Spleen (tissue), 11 donors: ENCODE results near the gene CKAP2L. TPM values are rescaled to one million over a fixed set of nuclear protein-coding genes. Genes with fewer than 3 reads are reported as not detected.
A peak's percentile ranks its signal among the peaks of the same experiment; 100 is the strongest.

Experiments
- DNase-seq: peaks from one replicate; pipeline ENCODE4 v3.0.0-alpha.2; 2020
- H3K27ac ChIP-seq, 8 donors: fragments of 200-600 bp; sonication (generic) in 7 of 8; 1 replicate in 4 of 8; 2 replicates in 4 of 8; pipeline versions ENCODE4 v1.5.0 to v1.8.0; 2016 to 2021; ENCODE audit warnings: inconsistent platforms in 4 of 8, mild to moderate bottlenecking in 4 of 8, moderate library complexity in 1 of 8
- H3K27me3 ChIP-seq, 7 donors: fragments of 200-600 bp; sonication (generic) in 6 of 7; replicated peaks in 1 of 7; 1 replicate in 4 of 7; 2 replicates in 3 of 7; pipeline versions ENCODE4 v1.5.0 to v1.8.0; 2016 to 2021; ENCODE audit warnings: inconsistent platforms in 3 of 7, mild to moderate bottlenecking in 1 of 7
- H3K36me3 ChIP-seq, 6 donors: fragments of 200-600 bp; sonication (generic) in 5 of 6; 1 replicate in 4 of 6; 2 replicates in 2 of 6; pipeline versions ENCODE4 v1.5.0 to v1.8.0; 2016 to 2021; ENCODE audit warnings: inconsistent platforms in 2 of 6
- H3K4me1 ChIP-seq, 6 donors: fragments of 200-600 bp; sonication (generic) in 5 of 6; 1 replicate in 3 of 6; 2 replicates in 3 of 6; pipeline versions ENCODE4 v1.5.0 to v1.8.0; 2016 to 2021; ENCODE audit warnings: inconsistent platforms in 3 of 6
- H3K4me3 ChIP-seq, 8 donors: fragments of 200-600 bp; sonication (generic) in 7 of 8; 1 replicate in 4 of 8; 2 replicates in 4 of 8; pipeline versions ENCODE4 v1.5.0 to v1.8.0; 2016 to 2021; ENCODE audit warnings: inconsistent platforms in 4 of 8, mild to moderate bottlenecking in 4 of 8, moderate library complexity in 2 of 8
- H3K9me3 ChIP-seq, 8 donors: fragments of 200-600 bp; sonication (generic) in 7 of 8; 1 replicate in 4 of 8; 2 replicates in 4 of 8; pipeline versions ENCODE4 v1.5.0 to v1.8.0; 2016 to 2021; ENCODE audit warnings: inconsistent platforms in 4 of 8
- POLR2A ChIP-seq, 3 donors: fragments of 450-650 bp; IDR thresholded peaks; one replicate each; pipeline ENCODE4 v1.5.1; 2017; ENCODE audit warnings: antibody characterized with exemption in 3 of 3, mild to moderate bottlenecking in 1 of 3
- POLR2AphosphoS5 ChIP-seq, 3 donors: sonication (generic); formaldehyde crosslinking; IDR thresholded peaks; one replicate each; pipeline ENCODE4 v1.5.1; 2017; ENCODE audit warnings: antibody characterized with exemption in 3 of 3
- WGBS, 5 donors: extraction: QIAGEN DNeasy Blood & Tissue Kit in 3 of 5; methylation state at CpG; one replicate each; pipeline versions ENCODE4 v1.1.5 to v1.1.7; 2013 to 2018; 5-methylcytosine and 5-hydroxymethylcytosine counted together
- intact Hi-C: fragments of 100-400 bp; cut with DNase I; formaldehyde crosslinking; loops from one replicate; pipeline ENCODE4 v1.15.0; 2023; ENCODE audit warnings: low total_unique reads
- polyA plus RNA-seq, 3 donors: library from polyadenylated mRNA; stranded (reverse); fragments of 200-250 nt; gene quantifications; one replicate each; pipeline ENCODE4 v1.2.1, GENCODE V29; 2013
- total RNA-seq, 7 donors: library from RNA; depleted of rRNA in 3 of 7; stranded (reverse); fragments of >200 nt in 3 of 7; fragmentation: NEBNext Ultra II Directional in 4 of 7; extraction: Animal tissue kit (Norgen Biotek cat#: 25700) in 4 of 7; gene quantifications; one replicate each; pipeline versions ENCODE4 v1.1.0 to v1.2.1, GENCODE V29; 2016 to 2021
- TF ChIP-seq, protein P1 (sequence below), 11 experiments: fragments of 200-600 bp in 7 of 11; fragments of 450-650 bp in 4 of 11; sonication (generic) in 4 of 11; IDR thresholded peaks in 8 of 11; conservative IDR thresholded peaks in 3 of 11; 1 replicate in 7 of 11; 2 replicates in 4 of 11; pipeline versions ENCODE4 v1.4.0 to v1.8.0; 2016 to 2021; ENCODE audit warnings: antibody characterized with exemption in 11 of 11, inconsistent platforms in 4 of 11, mild to moderate bottlenecking in 1 of 11
- donor health status: healthy with polysubstance abuse.
- donor health status: DM: no; HTN: no; CAD: no; lungs with moderate emphysema.
- donor health status: DM: no; HTN: no; CAD: no.
- donor health status: Bipolar disorder and iron deficiency.
- donor health status: healthy.
- donor health status: DM: no; HTN: no; CAD: no.
- donor health status: DM: yes; HTN: yes; CAD: no.

CKAP2L gene
- total and polyA plus RNA-seq, 10 donors = 0.20 to 3.5 (median 1.5) TPM

DNA sequence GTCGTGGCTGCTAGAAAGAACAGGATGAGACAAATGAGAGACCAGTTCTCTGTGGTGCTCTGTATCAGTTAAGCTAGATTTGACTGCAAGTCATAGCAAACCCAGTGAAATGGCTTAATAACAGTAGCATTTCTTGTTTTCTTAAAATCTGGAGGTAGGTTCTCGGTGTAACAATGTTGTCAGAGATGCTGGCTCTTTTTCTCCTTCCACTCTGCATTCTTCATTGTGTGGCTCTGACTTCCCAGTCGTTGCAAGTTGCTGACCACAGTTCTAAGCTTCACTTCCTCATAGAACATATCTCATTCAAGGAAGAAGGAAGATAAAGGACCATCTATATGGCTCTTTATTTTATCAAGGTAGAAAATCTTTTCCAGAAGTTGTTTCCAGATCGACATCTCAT, 7.9 kb upstream of the CKAP2L start:
- no peaks in the 10 kb centered on the region for H3K36me3 ChIP-seq
- no peaks in the 10 kb centered on the region for H3K27me3 ChIP-seq
- no peak for DNase-seq
- no peaks in the 10 kb centered on the region for H3K9me3 ChIP-seq
- 37 to 55% (median 47%) methylated on average over 4 of the region's 4 CpGs for WGBS, 5 donors
- no peak overlapping the region for H3K27ac ChIP-seq
- H3K4me1 ChIP-seq = peaks cover 0 to 25% (median 9%) of the 10 kb centered on the region in 6 donors
- no peak for TF ChIP-seq POLR2A (IDR thresholded peaks at IDR 0.05)
- TF ChIP-seq, protein P1, sequence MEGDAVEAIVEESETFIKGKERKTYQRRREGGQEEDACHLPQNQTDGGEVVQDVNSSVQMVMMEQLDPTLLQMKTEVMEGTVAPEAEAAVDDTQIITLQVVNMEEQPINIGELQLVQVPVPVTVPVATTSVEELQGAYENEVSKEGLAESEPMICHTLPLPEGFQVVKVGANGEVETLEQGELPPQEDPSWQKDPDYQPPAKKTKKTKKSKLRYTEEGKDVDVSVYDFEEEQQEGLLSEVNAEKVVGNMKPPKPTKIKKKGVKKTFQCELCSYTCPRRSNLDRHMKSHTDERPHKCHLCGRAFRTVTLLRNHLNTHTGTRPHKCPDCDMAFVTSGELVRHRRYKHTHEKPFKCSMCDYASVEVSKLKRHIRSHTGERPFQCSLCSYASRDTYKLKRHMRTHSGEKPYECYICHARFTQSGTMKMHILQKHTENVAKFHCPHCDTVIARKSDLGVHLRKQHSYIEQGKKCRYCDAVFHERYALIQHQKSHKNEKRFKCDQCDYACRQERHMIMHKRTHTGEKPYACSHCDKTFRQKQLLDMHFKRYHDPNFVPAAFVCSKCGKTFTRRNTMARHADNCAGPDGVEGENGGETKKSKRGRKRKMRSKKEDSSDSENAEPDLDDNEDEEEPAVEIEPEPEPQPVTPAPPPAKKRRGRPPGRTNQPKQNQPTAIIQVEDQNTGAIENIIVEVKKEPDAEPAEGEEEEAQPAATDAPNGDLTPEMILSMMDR (IDR thresholded peaks at IDR 0.05 in 8 of 11, conservative IDR thresholded peaks at IDR 0.05 in 3 of 11) = no peak
- TF ChIP-seq POLR2AphosphoS5 (IDR thresholded peaks at IDR 0.05) = no peak
- H3K4me3 ChIP-seq = no peak overlapping the region
- intact Hi-C loops = no loop called here

DNA sequence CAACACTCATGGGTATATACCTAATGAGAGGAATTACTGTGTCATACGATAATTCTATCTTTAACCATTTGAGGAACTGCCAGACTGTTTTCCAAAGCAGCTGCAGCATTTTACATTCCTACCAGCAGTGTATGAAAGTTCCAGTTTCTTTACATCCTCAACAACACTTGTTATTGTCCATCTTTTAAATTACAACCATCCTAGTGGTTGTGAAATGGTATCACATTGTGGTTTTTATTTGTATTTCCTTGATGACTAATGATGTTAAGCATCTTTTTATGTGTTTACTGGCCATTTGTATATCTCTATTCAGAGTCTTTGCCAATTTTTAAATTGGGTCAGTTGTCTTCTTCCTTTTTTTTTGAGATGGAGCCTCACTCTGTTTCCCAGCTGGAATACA, 4.0 kb upstream of the CKAP2L start:
- intact Hi-C loops = no loop called here
- no peak for TF ChIP-seq POLR2AphosphoS5 (IDR thresholded peaks at IDR 0.05)
- no peak for TF ChIP-seq POLR2A (IDR thresholded peaks at IDR 0.05)
- TF ChIP-seq, protein P1 (IDR thresholded peaks at IDR 0.05 in 8 of 11, conservative IDR thresholded peaks at IDR 0.05 in 3 of 11) = no peak
- Histone ChIP-seq H3K27me3 (no peaks in the 10 kb centered on the region), H3K9me3 (no peaks in the 10 kb centered on the region), H3K4me1 (peaks cover 5 to 48% (median 27%) of the 10 kb centered on the region in 6 donors), H3K4me3 (peak overlapping the region in 2 of 8 donors; percentile 27 to 50), H3K36me3 (no peaks in the 10 kb centered on the region), H3K27ac (peak overlapping the region in 6 of 8 donors; percentile 37 to 79 (median 66))
- WGBS, 5 donors = 35 to 64% (median 45%) methylated on average over 1 of the region's 1 CpG
- DNase-seq = no peak

DNA sequence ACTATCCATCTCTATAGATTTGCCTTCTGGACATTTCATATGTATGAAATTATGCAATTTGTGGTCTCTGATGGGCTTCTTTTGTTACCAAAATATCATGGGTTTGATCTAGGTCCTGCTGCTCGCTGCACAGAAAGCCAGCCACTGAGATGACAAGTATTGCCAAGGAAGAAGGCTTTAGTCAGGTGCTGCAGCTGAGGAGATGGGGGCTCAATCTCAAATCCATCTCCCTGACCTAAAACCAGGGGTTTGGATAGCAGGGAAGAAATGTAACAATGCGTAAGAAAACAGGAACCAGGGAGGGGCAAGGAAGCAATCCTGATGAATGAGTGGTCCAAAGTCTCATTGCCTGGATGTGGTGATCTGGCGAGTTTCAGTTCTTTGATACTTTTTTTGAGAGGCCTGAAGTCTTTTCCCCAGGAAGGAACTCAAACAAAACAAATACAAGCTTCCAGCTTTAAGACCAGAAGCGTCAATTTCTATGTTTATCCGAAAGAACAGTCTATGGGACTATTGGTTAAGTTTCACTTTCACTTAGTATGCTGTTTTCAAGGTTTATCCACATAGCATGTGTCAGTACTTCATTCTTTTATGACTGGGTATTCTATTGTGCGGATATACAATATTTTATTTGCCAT, 3.4 kb upstream of the CKAP2L start:
- no peak for DNase-seq
- TF ChIP-seq POLR2AphosphoS5 (IDR thresholded peaks at IDR 0.05) (no peak), POLR2A (IDR thresholded peaks at IDR 0.05) (no peak)
- TF ChIP-seq, protein P1 (IDR thresholded peaks at IDR 0.05 in 8 of 11, conservative IDR thresholded peaks at IDR 0.05 in 3 of 11) = no peak
- intact Hi-C loops = no loop called here
- Histone ChIP-seq H3K4me1 (peaks cover 5 to 54% (median 27%) of the 10 kb centered on the region in 6 donors), H3K4me3 (peak overlapping the region in 5 of 8 donors; percentile 6 to 50 (median 22)), H3K27me3 (no peaks in the 10 kb centered on the region), H3K36me3 (no peaks in the 10 kb centered on the region), H3K9me3 (no peaks in the 10 kb centered on the region), H3K27ac (peak overlapping the region in 6 of 8 donors; percentile 37 to 79 (median 66))
- 40 to 56% (median 48%) methylated on average over 6 of the region's 6 CpGs for WGBS, 5 donors

DNA sequence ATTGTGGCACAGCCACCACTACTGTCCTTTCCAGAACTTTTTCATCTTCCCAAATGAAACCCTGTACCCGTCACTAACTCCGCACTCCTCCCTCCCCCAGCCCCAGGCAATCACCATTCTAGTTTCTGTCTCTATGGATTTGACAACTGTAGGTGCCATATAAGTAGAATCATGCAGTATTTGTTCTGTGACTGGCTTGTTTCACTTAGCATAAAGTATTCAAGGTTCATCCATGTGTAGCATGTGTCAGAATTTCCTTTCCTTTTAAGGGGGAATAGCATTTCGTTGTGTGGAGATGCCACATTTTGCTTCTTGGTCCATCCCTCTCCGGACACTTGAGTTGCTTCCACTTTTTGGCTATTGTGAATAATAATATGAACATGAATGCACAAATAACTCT, 842 bp upstream of the CKAP2L start:
- intact Hi-C loops = no loop called here
- WGBS, 5 donors = 55 to 75% (median 59%) methylated on average over 4 of the region's 4 CpGs
- TF ChIP-seq, protein P1 (IDR thresholded peaks at IDR 0.05 in 8 of 11, conservative IDR thresholded peaks at IDR 0.05 in 3 of 11) = no peak
- TF ChIP-seq POLR2AphosphoS5 (IDR thresholded peaks at IDR 0.05) (no peak), POLR2A (IDR thresholded peaks at IDR 0.05) (no peak)
- peak overlapping the region in 7 of 8 donors; percentile 62 to 82 (median 70) for H3K4me3 ChIP-seq
- no peaks in the 10 kb centered on the region for H3K36me3 ChIP-seq
- H3K27me3 ChIP-seq = no peaks in the 10 kb centered on the region
- DNase-seq = no peak
- peaks cover 5 to 47% (median 27%) of the 10 kb centered on the region in 6 donors for H3K4me1 ChIP-seq
- H3K27ac ChIP-seq = peak overlapping the region in 4 of 8 donors; percentile 62 to 86 (median 80)
- no peaks in the 10 kb centered on the region for H3K9me3 ChIP-seq
